ENCODE measurements around the gene RNU2-1.

DNA sequence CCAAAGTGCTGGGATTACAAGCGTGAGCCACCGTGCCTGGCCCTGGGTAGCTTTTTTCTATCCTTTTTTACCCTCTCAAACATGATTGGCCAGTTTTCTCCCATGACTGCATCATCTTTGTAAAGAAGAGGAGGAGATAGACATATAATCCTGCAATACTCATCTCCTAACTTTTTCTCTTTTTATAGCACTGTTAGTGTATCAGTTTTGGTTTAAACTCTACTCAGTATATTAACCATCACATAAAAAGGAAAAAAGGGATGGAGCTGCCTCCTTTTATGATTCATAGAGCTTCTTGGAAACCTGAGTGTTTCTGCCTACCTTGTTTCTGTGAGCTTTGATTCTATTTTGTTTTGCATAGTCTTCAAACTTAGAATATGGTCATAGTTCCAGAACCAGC is 34.1 kb downstream of the RNU2-1 start:
- TF ChIP-seq CTCF (IDR thresholded peaks at IDR 0.05) (no peak), POLR2AphosphoS5 (IDR thresholded peaks at IDR 0.05) (no peak), POLR2A (IDR thresholded peaks at IDR 0.05) (no peak), EP300 (IDR thresholded peaks at IDR 0.05) (no peak)
